ENCODE measurements around the gene MC4R. TPM values are rescaled to one million over a fixed set of nuclear protein-coding genes. Genes with fewer than 3 reads are reported as not detected.

Gene MC4R
- total RNA-seq, 2 experiments from 2014 or later = 0.22 TPM; not detected in 1

DNA sequence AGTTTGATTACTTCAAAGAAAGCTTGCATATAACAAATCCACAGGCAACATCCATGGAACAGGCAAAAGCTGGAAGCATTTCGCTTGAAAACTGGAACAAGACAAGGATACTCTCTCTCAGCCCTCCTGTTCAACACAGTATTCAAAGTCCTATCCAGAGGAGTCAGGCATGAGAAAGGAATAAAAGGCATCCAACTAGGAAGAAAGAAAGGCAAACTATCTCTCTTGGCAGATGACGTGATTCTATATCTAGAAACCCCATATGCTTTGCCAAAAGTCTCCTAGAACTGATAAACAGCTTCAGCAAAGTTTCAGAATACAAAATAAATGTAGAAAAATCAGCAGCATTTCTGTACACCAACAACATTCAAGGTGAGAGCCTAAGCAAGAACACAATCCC lies 34.1 kb upstream of the MC4R start:
- no peaks in the 10 kb centered on the region for H4K20me1 ChIP-seq (ENCODE audit: insufficient read depth, low read length)
- no peak overlapping the region for H2AFZ ChIP-seq (ENCODE audit: low read length)
- POLR2A ChIA-PET = interaction anchor here (0.6 to 1.1 kb wide), 2 partner anchors 41 to 93 kb away, joined by 3 read pairs; no protein-coding TSS in a partner anchor
- intact Hi-C loops (cut with micrococcal nuclease; ENCODE audit: unreplicated experiment) = no loop called here
- H3K4me1 ChIP-seq (ENCODE audit: insufficient read depth, low read length, poor library complexity, severe bottlenecking) = no peaks in the 10 kb centered on the region
- H3K79me2 ChIP-seq (ENCODE audit: insufficient read depth, low read depth, low read length) = no peaks in the 10 kb centered on the region
- DNase-seq (ENCODE audit: low spot score) = no peak
- H3K27ac ChIP-seq (ENCODE audit: low read depth, low read length, poor library complexity, severe bottlenecking) = no peak overlapping the region
- BruUV-seq (replicated peaks) = no TSS peak
- CTCF ChIA-PET (ENCODE audit: unreplicated experiment) = no interaction called here
- H3K9me3 ChIP-seq (ENCODE audit: low read length) = no peaks in the 10 kb centered on the region
- no peaks in the 10 kb centered on the region for H3K9me2 ChIP-seq (ENCODE audit: insufficient read depth, low read length)
- no peak for TF ChIP-seq EZH2phosphoT487 (IDR thresholded peaks at IDR 0.05; ENCODE audit: borderline replicate concordance, low read depth, low read length)
- TF ChIP-seq, protein P1, sequence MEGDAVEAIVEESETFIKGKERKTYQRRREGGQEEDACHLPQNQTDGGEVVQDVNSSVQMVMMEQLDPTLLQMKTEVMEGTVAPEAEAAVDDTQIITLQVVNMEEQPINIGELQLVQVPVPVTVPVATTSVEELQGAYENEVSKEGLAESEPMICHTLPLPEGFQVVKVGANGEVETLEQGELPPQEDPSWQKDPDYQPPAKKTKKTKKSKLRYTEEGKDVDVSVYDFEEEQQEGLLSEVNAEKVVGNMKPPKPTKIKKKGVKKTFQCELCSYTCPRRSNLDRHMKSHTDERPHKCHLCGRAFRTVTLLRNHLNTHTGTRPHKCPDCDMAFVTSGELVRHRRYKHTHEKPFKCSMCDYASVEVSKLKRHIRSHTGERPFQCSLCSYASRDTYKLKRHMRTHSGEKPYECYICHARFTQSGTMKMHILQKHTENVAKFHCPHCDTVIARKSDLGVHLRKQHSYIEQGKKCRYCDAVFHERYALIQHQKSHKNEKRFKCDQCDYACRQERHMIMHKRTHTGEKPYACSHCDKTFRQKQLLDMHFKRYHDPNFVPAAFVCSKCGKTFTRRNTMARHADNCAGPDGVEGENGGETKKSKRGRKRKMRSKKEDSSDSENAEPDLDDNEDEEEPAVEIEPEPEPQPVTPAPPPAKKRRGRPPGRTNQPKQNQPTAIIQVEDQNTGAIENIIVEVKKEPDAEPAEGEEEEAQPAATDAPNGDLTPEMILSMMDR (conservative IDR thresholded peaks at IDR 0.05; ENCODE audit: low read length) = no peak
- H3K4me2 ChIP-seq (ENCODE audit: low read length) = no peak overlapping the region
- H3K36me3 ChIP-seq (ENCODE audit: insufficient read depth, low read length) = no peaks in the 10 kb centered on the region
- no peak overlapping the region for H3K4me3 ChIP-seq (ENCODE audit: low read depth, low read length, poor library complexity, severe bottlenecking)

DNA sequence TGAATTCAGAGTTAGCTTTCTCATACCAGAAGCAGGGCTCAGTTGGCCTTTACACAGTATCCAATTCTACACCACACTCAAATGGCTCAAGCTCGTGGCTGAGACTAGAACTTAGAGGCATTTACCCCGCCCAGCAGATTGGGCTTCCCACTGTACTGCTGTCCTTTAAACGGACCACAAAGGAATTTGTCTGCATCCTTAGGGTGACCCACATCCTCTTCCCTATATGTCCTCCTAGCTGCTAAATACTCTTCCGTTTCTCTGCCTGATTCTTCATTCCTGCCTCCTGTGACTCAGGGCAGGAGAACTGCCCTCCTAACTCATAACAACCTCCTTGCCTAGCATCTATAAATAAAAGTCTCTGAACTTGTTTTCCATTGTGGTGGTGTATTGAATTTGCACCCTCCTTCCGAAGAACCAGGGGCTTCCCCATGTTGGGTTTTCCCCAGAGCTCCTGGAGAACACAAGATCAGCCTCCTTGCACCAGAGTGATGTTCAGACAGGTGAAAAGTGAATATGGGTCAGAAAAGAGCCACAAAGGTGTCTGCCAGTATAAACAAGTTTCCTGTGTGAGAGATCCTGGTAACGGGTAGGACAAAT lies 32.0 kb upstream of the MC4R start:
- POLR2A ChIA-PET = interaction anchor here (1.1 to 1.2 kb wide), 2 partner anchors 9 to 41 kb away, joined by 3 to 9 read pairs; no protein-coding TSS in a partner anchor
- CTCF ChIA-PET (ENCODE audit: unreplicated experiment) = no interaction called here
- TF ChIP-seq EZH2phosphoT487 (IDR thresholded peaks at IDR 0.05; ENCODE audit: borderline replicate concordance, low read depth, low read length) = no peak
- BruUV-seq (replicated peaks) = no TSS peak
- Histone ChIP-seq H3K9me3 (ENCODE audit: low read length) (no peaks in the 10 kb centered on the region), H3K79me2 (ENCODE audit: insufficient read depth, low read depth, low read length) (no peaks in the 10 kb centered on the region), H3K27ac (ENCODE audit: low read depth, low read length, poor library complexity, severe bottlenecking) (no peak overlapping the region), H4K20me1 (ENCODE audit: insufficient read depth, low read length) (no peaks in the 10 kb centered on the region), H3K4me2 (ENCODE audit: low read length) (no peak overlapping the region), H3K4me1 (ENCODE audit: insufficient read depth, low read length, poor library complexity, severe bottlenecking) (no peaks in the 10 kb centered on the region), H2AFZ (ENCODE audit: low read length) (no peak overlapping the region), H3K4me3 (ENCODE audit: low read depth, low read length, poor library complexity, severe bottlenecking) (no peak overlapping the region), H3K36me3 (ENCODE audit: insufficient read depth, low read length) (no peaks in the 10 kb centered on the region), H3K9me2 (ENCODE audit: insufficient read depth, low read length) (no peaks in the 10 kb centered on the region)
- no peak for DNase-seq (ENCODE audit: low spot score)
- intact Hi-C loops (cut with micrococcal nuclease; ENCODE audit: unreplicated experiment) = no loop called here

DNA sequence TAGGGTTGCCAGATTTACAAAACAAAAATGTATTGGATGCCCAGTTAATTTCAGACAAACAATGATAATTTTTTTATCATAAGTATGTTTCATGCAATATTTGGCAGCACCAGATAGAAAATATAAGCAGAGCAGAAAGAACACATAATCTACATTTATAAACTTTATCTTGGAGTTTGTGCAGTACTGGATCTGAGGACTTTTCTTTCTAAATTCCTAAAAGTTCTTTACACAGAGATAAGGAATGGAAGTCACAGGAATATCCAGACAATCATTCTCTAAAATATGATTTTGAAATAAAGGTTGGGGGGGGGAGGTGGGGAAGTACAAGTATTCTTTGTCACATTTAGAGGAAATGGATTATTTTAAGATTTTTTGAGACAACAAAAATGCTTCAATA lies 28.8 kb upstream of the MC4R start:
- Histone ChIP-seq H3K4me3 (ENCODE audit: low read depth, low read length, poor library complexity, severe bottlenecking) (no peak overlapping the region), H3K79me2 (ENCODE audit: insufficient read depth, low read depth, low read length) (no peaks in the 10 kb centered on the region), H3K4me2 (ENCODE audit: low read length) (no peak overlapping the region), H3K9me2 (ENCODE audit: insufficient read depth, low read length) (no peaks in the 10 kb centered on the region), H3K9me3 (ENCODE audit: low read length) (no peaks in the 10 kb centered on the region), H2AFZ (ENCODE audit: low read length) (no peak overlapping the region), H3K4me1 (ENCODE audit: insufficient read depth, low read length, poor library complexity, severe bottlenecking) (no peaks in the 10 kb centered on the region), H4K20me1 (ENCODE audit: insufficient read depth, low read length) (no peaks in the 10 kb centered on the region), H3K27ac (ENCODE audit: low read depth, low read length, poor library complexity, severe bottlenecking) (no peak overlapping the region), H3K36me3 (ENCODE audit: insufficient read depth, low read length) (no peaks in the 10 kb centered on the region)
- intact Hi-C loops (cut with micrococcal nuclease; ENCODE audit: unreplicated experiment) = no loop called here
- ChIA-PET CTCF (ENCODE audit: unreplicated experiment) (no interaction called here), POLR2A (interaction anchor here (0.7 kb wide), 1 partner anchor 59 kb away, joined by 3 read pairs; no protein-coding TSS in a partner anchor)
- TF ChIP-seq, protein P1 (conservative IDR thresholded peaks at IDR 0.05; ENCODE audit: low read length) = no peak
- no peak for TF ChIP-seq EZH2phosphoT487 (IDR thresholded peaks at IDR 0.05; ENCODE audit: borderline replicate concordance, low read depth, low read length)
- no peak for DNase-seq (ENCODE audit: low spot score)
- no TSS peak for BruUV-seq (replicated peaks)
